NOMO-1 treated with DMSO at 0.1 percent for 48 hours (cell line): ENCODE measurements around the gene NAALADL2.

Experiments
- DNase-seq: peaks from one replicate; lab custom pipeline; 2025; ENCODE audit not compliant: unreplicated experiment; lab: John Stamatoyannopoulos, UW

NAALADL2 gene

GRCh38 chr3:175193815-175194518 is 334.8 kb downstream of the NAALADL2 start:
- no peak for DNase-seq

GRCh38 chr3:175198991-175199783 is 340.1 kb downstream of the NAALADL2 start:
- no peak for DNase-seq

DNA sequence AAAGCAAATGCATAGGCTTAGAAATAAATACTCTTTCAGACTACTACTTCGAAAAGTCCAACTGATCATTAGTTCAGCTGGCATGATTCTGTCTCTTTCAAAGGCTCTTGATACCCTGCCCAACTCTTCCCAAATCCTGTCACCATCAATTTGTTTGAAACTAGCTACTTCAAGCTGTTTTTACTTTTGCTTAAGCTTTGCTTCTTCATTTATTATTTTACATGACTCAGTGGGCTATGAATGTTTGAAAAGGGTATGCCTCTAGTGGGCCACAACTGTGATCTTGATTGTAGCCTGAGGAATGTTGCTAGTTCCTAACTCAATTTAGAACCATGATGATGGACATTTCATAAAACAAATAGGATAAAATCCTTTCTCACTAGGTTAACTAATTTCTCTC is 340.8 kb downstream of the NAALADL2 start:
- DNase-seq, result no peak

- no peak for DNase-seq
Measured at GRCh38 chr3:175200391-175201095, 341.4 kb downstream of the NAALADL2 start.

DNA sequence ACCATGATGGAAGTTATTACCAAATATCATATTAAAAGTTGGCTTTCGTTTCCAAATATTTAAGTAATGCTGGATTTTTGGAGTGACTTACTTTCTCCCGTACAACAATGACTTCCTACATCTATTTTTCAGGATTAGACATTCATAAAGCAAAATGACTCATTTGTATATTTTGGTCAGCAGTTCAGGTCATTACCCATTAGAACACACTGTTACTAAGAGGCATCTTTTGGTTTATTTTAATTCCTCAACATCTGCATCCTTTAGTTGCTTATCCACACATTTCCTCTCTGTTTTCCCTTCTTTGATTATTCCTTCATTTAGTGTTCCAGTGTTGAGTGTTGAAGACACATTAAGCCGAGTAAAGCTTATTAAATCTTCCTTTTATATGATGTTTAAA is 348.2 kb downstream of the NAALADL2 start:
- no peak for DNase-seq

DNA sequence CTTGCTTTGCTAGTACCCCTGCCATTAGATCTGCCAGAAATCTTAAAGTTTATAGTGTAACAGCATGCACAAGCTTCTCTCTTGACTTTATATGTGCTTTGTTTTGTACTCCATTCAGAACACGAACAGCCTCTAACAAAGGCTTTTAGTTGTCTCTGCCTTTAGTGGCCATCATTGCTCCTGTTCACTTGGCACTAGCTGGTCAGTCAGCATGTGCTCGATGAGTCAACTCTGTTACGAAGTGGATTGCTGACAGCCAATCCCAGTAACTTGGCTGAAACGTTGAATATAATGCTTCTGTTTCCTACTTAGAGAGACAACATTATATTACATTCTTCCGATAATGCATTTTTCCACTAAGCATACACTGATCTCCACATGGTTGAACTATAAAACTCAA is 349.2 kb downstream of the NAALADL2 start:
- DNase-seq, result no peak

- DNase-seq, result no peak
Measured at GRCh38 chr3:175211466-175211865, 352.3 kb downstream of the NAALADL2 start.

GRCh38 chr3:175212896-175213295 is 353.8 kb downstream of the NAALADL2 start:
- DNase-seq, result no peak

GRCh38 chr3:175214216-175214615 is 355.1 kb downstream of the NAALADL2 start:
- no peak for DNase-seq

- DNase-seq, result no peak
Measured at GRCh38 chr3:175215833-175216232, 356.7 kb downstream of the NAALADL2 start.

DNA sequence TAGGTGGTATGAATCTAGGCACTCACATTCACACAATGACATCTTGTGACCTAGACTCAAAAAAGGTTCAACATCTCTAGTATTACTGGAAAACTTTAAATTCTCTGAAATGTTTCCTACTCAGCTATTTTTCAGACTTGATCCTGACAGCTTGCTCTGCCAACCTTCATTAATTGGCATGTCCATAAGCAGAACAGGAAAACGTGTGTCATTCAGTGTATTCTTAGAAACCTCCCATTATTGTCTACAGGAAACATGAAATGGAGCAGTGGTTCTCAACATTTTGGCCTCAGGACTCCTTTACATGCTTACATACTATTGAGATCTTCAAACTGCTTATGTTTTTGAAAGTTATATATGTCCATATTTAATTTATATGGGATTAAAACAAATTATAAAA is 363.2 kb downstream of the NAALADL2 start:
- DNase-seq, result no peak

DNA sequence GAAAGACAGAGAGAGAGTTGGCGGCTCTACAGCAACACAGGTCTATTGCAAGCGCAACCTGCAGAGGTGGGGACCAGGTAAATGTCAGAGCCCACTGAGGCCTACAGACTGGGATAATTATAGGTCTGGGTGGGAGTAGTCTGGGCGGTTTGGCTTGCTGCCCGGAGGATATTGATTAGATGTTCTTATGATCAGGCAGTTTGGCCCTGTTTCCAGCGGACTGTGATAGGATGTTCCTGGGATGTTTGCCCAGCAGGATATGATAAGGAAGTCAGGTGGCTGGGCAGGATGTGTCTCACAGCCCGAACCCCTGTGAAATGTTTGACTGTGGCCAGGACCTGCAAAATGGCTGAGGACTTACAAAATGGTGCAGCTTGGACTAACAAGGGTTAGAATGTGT is 364.9 kb downstream of the NAALADL2 start:
- no peak for DNase-seq

GRCh38 chr3:175226444-175226843 is 367.3 kb downstream of the NAALADL2 start:
- DNase-seq, result no peak

DNA sequence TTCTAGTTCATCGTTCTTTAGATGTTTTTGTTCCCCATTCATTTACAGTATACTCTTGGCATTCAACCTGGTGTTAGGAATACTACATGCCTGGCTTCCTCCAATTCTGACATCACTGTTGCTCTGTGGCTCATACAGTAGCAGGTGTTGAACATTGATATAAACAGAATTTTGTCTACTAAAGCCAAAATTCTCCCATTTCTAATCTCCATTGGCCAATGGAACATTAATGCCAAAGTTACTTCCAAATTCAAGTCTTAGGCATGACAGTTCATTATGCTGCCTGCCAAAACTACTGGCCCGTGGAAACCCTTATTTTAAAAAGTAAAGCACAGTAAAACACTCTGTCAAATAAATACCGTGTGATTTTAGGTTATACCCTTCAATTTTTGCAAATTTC is 368.0 kb downstream of the NAALADL2 start:
- no peak for DNase-seq

- DNase-seq, result no peak
Measured at GRCh38 chr3:175233957-175234940, 375.1 kb downstream of the NAALADL2 start.

DNA sequence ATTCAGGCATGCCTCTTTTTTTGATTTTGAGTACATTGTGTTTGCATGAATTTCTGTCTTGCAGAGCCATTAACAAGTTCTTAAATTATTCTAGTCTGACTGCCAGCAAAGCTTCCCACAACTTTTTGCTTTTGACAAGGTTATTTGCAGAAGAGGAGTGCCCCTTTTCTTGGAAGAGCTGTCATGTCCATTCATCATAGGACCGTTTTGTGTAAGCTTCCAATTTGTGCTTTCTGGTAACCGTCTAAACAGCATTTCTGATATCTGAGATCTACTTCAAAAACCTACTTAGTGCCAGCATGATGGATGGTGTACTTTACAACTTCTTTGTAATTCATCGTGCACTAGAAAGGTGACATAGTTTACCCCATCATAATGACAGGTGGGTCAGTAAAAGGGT is 379.7 kb downstream of the NAALADL2 start:
- no peak for DNase-seq

- no peak for DNase-seq
Measured at GRCh38 chr3:175240921-175241320, 381.8 kb downstream of the NAALADL2 start.

DNA sequence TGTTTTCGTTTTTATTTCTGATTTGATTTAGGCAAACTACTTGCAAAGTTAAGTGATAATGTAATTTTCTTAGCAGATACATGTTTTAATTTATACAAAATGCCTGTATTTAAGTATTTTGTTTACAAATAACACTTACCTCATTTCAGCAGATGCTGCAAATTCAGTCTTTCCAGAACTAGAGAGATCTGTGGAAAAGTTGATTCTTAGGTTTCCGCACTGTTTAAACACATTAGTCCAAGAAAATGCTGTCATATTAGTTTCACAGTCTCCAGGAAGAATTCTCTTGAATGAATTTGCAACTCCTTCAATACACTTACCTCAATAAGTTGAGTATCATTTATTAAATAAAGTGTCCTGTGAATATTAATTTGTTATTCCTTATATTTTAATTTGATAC is 383.1 kb downstream of the NAALADL2 start:
- DNase-seq, result no peak

- DNase-seq, result no peak
Measured at GRCh38 chr3:175246234-175246633, 387.1 kb downstream of the NAALADL2 start.

GRCh38 chr3:175246766-175247165 is 387.6 kb downstream of the NAALADL2 start:
- no peak for DNase-seq

GRCh38 chr3:175247629-175248028 is 388.5 kb downstream of the NAALADL2 start:
- DNase-seq, result no peak
